Gastroesophageal sphincter (tissue), 3 donors: Measurements from ENCODE around the gene DZANK1.

Source experiments
- POLR2AphosphoS5 ChIP-seq: sonication (generic); formaldehyde crosslinking; IDR thresholded peaks from one replicate; pipeline ENCODE4 v1.6.1; 2017; ENCODE audit warnings: antibody characterized with exemption
- TF ChIP-seq, protein P1 (sequence below), 4 experiments: fragments of 200-600 bp in 2 of 4; fragments of 450-650 bp in 2 of 4; sonication (generic) in 1 of 4; IDR thresholded peaks; one replicate each; pipeline ENCODE4 v1.5.1; 2017 to 2019; ENCODE audit warnings: antibody characterized with exemption in 4 of 4, mild to moderate bottlenecking in 2 of 4, moderate library complexity in 2 of 4

DNA sequence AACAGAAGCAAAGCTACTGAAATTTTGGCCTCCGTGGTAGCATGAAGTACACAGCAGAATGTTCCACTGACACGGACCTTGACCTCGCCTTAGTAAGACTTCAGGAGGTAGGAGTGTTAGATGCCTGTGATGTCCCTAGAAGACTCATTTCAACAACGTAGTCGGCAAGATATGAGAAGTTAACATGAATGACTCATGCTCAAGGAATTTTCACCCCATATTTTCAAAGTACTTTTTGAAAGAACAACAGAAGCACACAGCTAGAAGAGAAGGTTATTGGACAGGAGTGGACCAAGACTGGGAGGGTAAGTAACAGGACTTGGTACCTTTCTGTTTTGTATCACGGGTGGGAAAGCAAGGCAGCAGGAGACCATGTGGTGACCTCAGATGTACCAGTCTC lies 78.0 kb downstream of the DZANK1 start:
- no peak for TF ChIP-seq POLR2AphosphoS5
- TF ChIP-seq, protein P1, sequence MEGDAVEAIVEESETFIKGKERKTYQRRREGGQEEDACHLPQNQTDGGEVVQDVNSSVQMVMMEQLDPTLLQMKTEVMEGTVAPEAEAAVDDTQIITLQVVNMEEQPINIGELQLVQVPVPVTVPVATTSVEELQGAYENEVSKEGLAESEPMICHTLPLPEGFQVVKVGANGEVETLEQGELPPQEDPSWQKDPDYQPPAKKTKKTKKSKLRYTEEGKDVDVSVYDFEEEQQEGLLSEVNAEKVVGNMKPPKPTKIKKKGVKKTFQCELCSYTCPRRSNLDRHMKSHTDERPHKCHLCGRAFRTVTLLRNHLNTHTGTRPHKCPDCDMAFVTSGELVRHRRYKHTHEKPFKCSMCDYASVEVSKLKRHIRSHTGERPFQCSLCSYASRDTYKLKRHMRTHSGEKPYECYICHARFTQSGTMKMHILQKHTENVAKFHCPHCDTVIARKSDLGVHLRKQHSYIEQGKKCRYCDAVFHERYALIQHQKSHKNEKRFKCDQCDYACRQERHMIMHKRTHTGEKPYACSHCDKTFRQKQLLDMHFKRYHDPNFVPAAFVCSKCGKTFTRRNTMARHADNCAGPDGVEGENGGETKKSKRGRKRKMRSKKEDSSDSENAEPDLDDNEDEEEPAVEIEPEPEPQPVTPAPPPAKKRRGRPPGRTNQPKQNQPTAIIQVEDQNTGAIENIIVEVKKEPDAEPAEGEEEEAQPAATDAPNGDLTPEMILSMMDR (IDR thresholded peaks at IDR 0.05), result no peak
